Progenitor cell of endocrine pancreas (in vitro differentiated cells): Measurements from ENCODE around the gene MIF. TPM values are rescaled to one million over a fixed set of nuclear protein-coding genes. Genes with fewer than 3 reads are reported as not detected.

Source experiments
- DNase-seq: peaks from one replicate; pipeline ENCODE4 v3.0.0; 2021; ENCODE audit warnings: low spot score; ENCODE audit not compliant: unreplicated experiment
- H3K27ac Mint-ChIP-seq: 2 replicates; pipeline ENCODE4 v1.8.0; 2021; ENCODE audit warnings: mild to moderate bottlenecking, moderate library complexity, mixed read lengths
- H3K27me3 Mint-ChIP-seq: 2 replicates; pipeline ENCODE4 v1.8.0; 2021; ENCODE audit warnings: mixed read lengths
- H3K36me3 Mint-ChIP-seq: 2 replicates; pipeline ENCODE4 v1.8.0; 2022; ENCODE audit warnings: mixed read lengths; ENCODE audit not compliant: insufficient read depth
- H3K4me1 Mint-ChIP-seq: 2 replicates; pipeline ENCODE4 v1.8.0; 2021; ENCODE audit warnings: low read depth, mixed read lengths
- H3K4me3 Mint-ChIP-seq: 2 replicates; pipeline ENCODE4 v1.8.0; 2021; ENCODE audit warnings: low read depth, mild to moderate bottlenecking, moderate library complexity, mixed read lengths
- H3K9me3 Mint-ChIP-seq: 2 replicates; pipeline ENCODE4 v1.8.0; 2021; ENCODE audit warnings: low read depth, mixed read lengths
- total RNA-seq: library from RNA; stranded (reverse); gene quantifications from 2 replicates; pipeline ENCODE4 v1.2.1, GENCODE V29; 2021
- TF ChIP-seq, protein P1 (sequence below): fragments of 200-600 bp; sonication (generic); IDR thresholded peaks from one replicate; pipeline ENCODE4 v1.5.0; 2021; ENCODE audit warnings: antibody characterized with exemption, mild to moderate bottlenecking; ENCODE audit not compliant: unreplicated experiment

Gene MIF
- total RNA-seq, 1 donor from 2014 or later: 562 TPM

DNA sequence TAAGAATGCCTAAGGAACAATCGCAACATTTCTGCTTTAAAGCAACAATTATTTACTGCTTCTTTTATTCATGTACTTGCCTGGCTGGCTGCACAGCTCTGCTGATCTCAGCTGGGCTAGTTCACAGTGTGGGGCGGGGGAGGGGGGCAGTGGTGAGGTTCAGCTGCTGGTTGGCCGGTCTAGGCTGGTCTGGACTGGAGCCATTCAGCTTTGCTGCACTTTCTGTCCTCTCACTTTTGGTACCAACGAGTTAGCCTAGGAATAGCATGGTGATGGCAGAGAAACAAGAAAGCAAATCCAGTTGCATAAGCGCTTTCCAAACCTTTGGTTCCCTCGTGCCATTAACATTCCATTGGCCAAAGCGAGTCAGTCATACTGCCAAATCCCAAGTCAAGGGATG is 16.0 kb upstream of the MIF start:
- H3K9me3 Mint-ChIP-seq: no peaks in the 10 kb centered on the region
- no peak overlapping the region for H3K4me3 Mint-ChIP-seq
- H3K27me3 Mint-ChIP-seq: no peaks in the 10 kb centered on the region
- H3K27ac Mint-ChIP-seq: no peak overlapping the region
- H3K4me1 Mint-ChIP-seq: no peaks in the 10 kb centered on the region
- no peak for DNase-seq
- peaks cover 25% of the 10 kb centered on the region for H3K36me3 Mint-ChIP-seq
- TF ChIP-seq, protein P1, sequence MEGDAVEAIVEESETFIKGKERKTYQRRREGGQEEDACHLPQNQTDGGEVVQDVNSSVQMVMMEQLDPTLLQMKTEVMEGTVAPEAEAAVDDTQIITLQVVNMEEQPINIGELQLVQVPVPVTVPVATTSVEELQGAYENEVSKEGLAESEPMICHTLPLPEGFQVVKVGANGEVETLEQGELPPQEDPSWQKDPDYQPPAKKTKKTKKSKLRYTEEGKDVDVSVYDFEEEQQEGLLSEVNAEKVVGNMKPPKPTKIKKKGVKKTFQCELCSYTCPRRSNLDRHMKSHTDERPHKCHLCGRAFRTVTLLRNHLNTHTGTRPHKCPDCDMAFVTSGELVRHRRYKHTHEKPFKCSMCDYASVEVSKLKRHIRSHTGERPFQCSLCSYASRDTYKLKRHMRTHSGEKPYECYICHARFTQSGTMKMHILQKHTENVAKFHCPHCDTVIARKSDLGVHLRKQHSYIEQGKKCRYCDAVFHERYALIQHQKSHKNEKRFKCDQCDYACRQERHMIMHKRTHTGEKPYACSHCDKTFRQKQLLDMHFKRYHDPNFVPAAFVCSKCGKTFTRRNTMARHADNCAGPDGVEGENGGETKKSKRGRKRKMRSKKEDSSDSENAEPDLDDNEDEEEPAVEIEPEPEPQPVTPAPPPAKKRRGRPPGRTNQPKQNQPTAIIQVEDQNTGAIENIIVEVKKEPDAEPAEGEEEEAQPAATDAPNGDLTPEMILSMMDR: no peak

DNA sequence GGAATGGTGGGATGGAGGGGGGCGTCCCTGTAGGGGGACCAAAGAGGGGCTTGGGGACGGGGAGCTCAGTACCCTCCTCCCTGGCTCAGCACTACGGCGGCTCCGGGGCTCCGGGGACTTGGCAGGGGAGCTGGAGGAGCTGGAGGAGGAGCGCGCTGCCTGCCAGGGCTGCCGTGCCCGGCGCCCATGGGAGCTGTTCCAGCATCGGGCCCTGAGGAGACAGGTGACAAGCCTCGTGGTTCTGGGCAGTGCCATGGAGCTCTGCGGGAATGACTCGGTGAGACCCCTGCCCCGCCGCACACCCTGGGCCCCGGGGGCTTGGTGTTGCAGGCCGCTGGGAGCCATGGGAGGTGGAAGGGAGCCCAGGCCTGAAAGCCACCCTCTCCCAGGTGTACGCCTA is 11.8 kb upstream of the MIF start:
- Mint-ChIP-seq H3K4me3 (no peak overlapping the region), H3K4me1 (no peaks in the 10 kb centered on the region), H3K9me3 (no peaks in the 10 kb centered on the region), H3K27me3 (no peaks in the 10 kb centered on the region), H3K27ac (peak overlapping the region; percentile 39), H3K36me3 (peaks cover 24% of the 10 kb centered on the region)
- TF ChIP-seq, protein P1: no peak
- DNase-seq: no peak

DNA sequence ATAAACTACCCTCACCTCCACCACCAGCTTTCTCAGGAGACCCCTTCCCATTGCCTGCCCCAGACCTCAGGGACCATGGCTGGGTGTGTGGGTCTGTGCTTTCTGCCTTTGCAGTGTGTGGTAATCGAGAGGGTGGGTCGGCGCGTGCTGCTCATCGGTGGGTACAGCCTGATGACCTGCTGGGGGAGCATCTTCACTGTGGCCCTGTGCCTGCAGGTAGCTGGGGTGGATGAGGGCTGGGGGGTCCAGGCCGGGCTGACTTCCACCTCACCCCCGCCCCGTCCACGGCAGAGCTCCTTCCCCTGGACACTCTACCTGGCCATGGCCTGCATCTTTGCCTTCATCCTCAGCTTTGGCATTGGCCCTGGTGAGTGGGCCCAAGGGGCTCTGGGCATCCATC is 10.5 kb upstream of the MIF start:
- TF ChIP-seq, protein P1: no peak
- Mint-ChIP-seq H3K9me3 (no peaks in the 10 kb centered on the region), H3K36me3 (peaks cover 16% of the 10 kb centered on the region), H3K27me3 (no peaks in the 10 kb centered on the region), H3K27ac (no peak overlapping the region), H3K4me3 (no peak overlapping the region), H3K4me1 (peaks cover 2% of the 10 kb centered on the region)
- DNase-seq: no peak

DNA sequence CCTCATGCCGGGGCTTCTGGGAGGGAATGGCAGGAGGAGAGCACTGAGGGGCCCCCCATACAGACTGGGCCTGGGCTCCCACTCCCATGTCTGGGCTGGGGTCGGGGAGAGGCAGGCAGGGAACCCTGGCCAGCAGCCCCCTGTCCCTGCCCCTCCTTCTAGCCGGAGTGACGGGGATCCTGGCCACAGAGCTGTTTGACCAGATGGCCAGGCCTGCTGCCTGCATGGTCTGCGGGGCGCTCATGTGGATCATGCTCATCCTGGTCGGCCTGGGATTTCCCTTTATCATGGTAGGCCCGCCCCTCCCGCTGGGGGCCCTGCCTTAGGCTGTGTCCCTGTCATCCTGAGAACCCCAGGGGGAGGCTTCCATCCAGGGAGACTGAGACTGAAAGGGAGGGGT is 10.0 kb upstream of the MIF start:
- Mint-ChIP-seq H3K27ac (no peak overlapping the region), H3K27me3 (no peaks in the 10 kb centered on the region), H3K4me1 (peaks cover 2% of the 10 kb centered on the region), H3K9me3 (no peaks in the 10 kb centered on the region), H3K4me3 (no peak overlapping the region), H3K36me3 (peaks cover 14% of the 10 kb centered on the region)
- TF ChIP-seq, protein P1: no peak
- DNase-seq: no peak

DNA sequence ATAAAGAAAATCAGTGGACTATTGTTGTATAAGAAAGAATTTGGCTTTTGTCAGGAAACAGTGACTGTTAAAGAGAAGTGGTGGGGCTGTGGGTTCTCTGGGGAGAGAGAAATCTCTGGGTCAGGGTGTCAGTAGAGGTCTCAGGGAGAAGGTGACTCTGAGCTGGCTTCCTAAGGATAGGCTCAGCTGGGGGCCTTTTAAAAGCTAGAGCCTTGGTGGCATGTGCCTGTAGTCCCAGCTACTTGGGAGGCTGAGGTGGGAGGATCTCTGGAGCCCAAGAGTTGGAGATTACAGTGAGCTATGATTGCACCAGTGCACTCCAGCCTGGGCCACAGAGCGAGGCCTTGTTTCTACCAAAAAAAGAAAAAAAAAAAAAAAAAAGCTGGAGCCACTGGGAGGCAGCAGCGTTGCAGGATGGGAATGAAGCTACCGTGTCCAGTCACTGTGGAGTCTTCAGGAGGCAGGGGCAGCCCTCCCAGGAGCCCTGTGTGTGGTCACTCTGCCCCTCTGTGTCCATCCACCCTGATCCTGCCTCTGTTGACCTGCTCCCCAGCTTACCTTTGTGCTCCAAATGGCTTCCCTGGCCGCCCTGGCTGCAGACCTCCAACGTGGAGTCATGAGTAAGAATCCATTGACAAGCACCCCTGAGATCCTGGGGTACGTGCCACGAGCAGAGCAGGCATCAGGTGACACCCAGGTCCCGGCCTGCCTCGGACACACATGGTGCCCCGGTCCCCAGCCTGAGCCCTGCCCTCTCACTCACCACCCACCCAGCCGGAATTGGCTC is 5.4 kb upstream of the MIF start:
- Mint-ChIP-seq H3K27ac (peak overlapping the region; percentile 56), H3K36me3 (peaks cover 8% of the 10 kb centered on the region), H3K4me3 (no peak overlapping the region), H3K4me1 (peaks cover 6% of the 10 kb centered on the region), H3K27me3 (no peaks in the 10 kb centered on the region), H3K9me3 (no peaks in the 10 kb centered on the region)
- DNase-seq: no peak
- TF ChIP-seq, protein P1: no peak
